Fibroblast of pulmonary artery (primary cell): Measurements from ENCODE around the gene CAPS.
"Not testable (repeated sequence)": the region's sequence is repeated elsewhere in the genome, so short reads cannot be mapped to it uniquely, and the experiment has no call there.

Experiments used
- DNase-seq: peaks from one replicate; pipeline ENCODE4 v3.0.0-alpha.2; 2010; ENCODE audit warnings: low read depth
- H3K4me3 ChIP-seq: replicated peaks from 2 replicates; pipeline ENCODE4 v1.5.1; 2011; ENCODE audit warnings: low read depth, mild to moderate bottlenecking, control low read depth, low read length, moderate library complexity
- CTCF ChIP-seq: IDR thresholded peaks from 2 replicates; pipeline ENCODE4 v1.5.1; 2011; ENCODE audit warnings: mild to moderate bottlenecking, control low read depth, low read length, inconsistent platforms; ENCODE audit errors: missing control alignments

The CAPS gene

GRCh38 chr19:5877427-5877826 is 36.6 kb upstream of the CAPS start:
- no peak for TF ChIP-seq CTCF
- H3K4me3 ChIP-seq: no peak overlapping the region
- DNase-seq: no peak

- no peak for DNase-seq
- no peak for TF ChIP-seq CTCF
- H3K4me3 ChIP-seq: no peak overlapping the region
Observed at GRCh38 chr19:5877882-5878281, 36.2 kb upstream of the CAPS start.

GRCh38 chr19:5880196-5880595 is 33.9 kb upstream of the CAPS start:
- DNase-seq: no peak
- H3K4me3 ChIP-seq: no peak overlapping the region

GRCh38 chr19:5880604-5881078 is 33.4 kb upstream of the CAPS start:
- DNase-seq: peak; percentile 60
- no peak overlapping the region for H3K4me3 ChIP-seq
- no peak for TF ChIP-seq CTCF

More at GRCh38 chr19:5880196-5880595, 33.9 kb upstream of the CAPS start:
- no peak for TF ChIP-seq CTCF

GRCh38 chr19:5881543-5882299 is 32.3 kb upstream of the CAPS start:
- DNase-seq: no peak
- no peak overlapping the region for H3K4me3 ChIP-seq
- TF ChIP-seq CTCF: no peak

GRCh38 chr19:5882421-5882968 is 31.6 kb upstream of the CAPS start:
- DNase-seq: no peak

GRCh38 chr19:5883157-5883873 is 30.7 kb upstream of the CAPS start:
- DNase-seq, H3K4me3 ChIP-seq: not testable (repeated sequence)

More at GRCh38 chr19:5882421-5882968, 31.6 kb upstream of the CAPS start:
- H3K4me3 ChIP-seq: no peak overlapping the region
- no peak for TF ChIP-seq CTCF

- H3K4me3 ChIP-seq, DNase-seq: not testable (repeated sequence)
Observed at GRCh38 chr19:5884065-5884811, 29.8 kb upstream of the CAPS start.
